Panc1 (cell line): ENCODE data around the gene SCARB2. TPM values are rescaled to one million over a fixed set of nuclear protein-coding genes. Genes with fewer than 3 reads are reported as not detected.

ENCODE experiments used
- ATAC-seq: fragments of 200-7000 bp; cut with Tn5 transposase; 2 replicates; pipeline ENCODE4 v1.9.1; 2020; ENCODE audit warnings: mild to moderate bottlenecking, moderate library complexity
- BruUV-seq: library from RNA; stranded (reverse); fragments of 400-500 nt; replicated peaks from 2 replicates; lab custom pipeline; 2021; lab: Mats Ljungman, UMichigan
- CTCF ChIA-PET: fragments of 300-600 bp; sonication (Branson Sonifier 250); formaldehyde crosslinking; loops from one replicate; lab custom pipeline; 2022; ENCODE audit warnings: antibody characterized with exemption; lab: Charles Lee
- POLR2A ChIA-PET: fragments of 300-600 bp; sonication (Branson Sonifier 250); formaldehyde crosslinking; loops from one replicate; lab custom pipeline; 2022; ENCODE audit warnings: antibody characterized with exemption; lab: Charles Lee
- DNase-seq: peaks from one replicate; pipeline ENCODE4 v3.0.0-alpha.2; 2010; ENCODE audit warnings: low read depth, low spot score
- H3K27ac ChIP-seq: 2 replicates; pipeline ENCODE4 v1.5.1; 2011; ENCODE audit warnings: mild to moderate bottlenecking, low read length, inconsistent platforms
- H3K27me3 ChIP-seq: fragments of 200-500 bp; sonication (Bioruptor generic); 2 replicates; pipeline ENCODE4 v1.6.0; 2014; ENCODE audit warnings: low read length, inconsistent platforms; ENCODE audit not compliant: control insufficient read depth, insufficient read depth
- H3K36me3 ChIP-seq: fragments of 200-500 bp; sonication (Bioruptor generic); 2 replicates; pipeline ENCODE4 v1.5.1; 2014; ENCODE audit warnings: inconsistent platforms, mild to moderate bottlenecking, low read length, moderate library complexity; ENCODE audit not compliant: control insufficient read depth, insufficient read depth
- H3K4me1 ChIP-seq: 2 replicates; pipeline ENCODE4 v1.5.1; 2011; ENCODE audit warnings: inconsistent platforms, mild to moderate bottlenecking, low read length, moderate library complexity; ENCODE audit not compliant: control insufficient read depth, insufficient read depth
- H3K4me3 ChIP-seq, 2 experiments: 2 replicates each; pipeline ENCODE4 v1.5.1; 2011 to 2012; ENCODE audit warnings: low read depth in 2 of 2, low read length in 2 of 2, mild to moderate bottlenecking in 2 of 2, inconsistent platforms in 1 of 2, moderate library complexity in 1 of 2
- H3K9me3 ChIP-seq: fragments of 200-500 bp; sonication (Bioruptor generic); 2 replicates; pipeline ENCODE4 v1.5.1; 2014; ENCODE audit warnings: low read depth, mild to moderate bottlenecking, inconsistent platforms, low read length, moderate library complexity; ENCODE audit not compliant: control insufficient read depth, insufficient read depth
- POLR2AphosphoS5 ChIP-seq: IDR thresholded peaks from 2 replicates; pipeline ENCODE4 v1.6.1; 2012; ENCODE audit warnings: mild to moderate bottlenecking, low read depth, low read length, moderate library complexity
- SIN3A ChIP-seq: IDR thresholded peaks from 2 replicates; pipeline ENCODE4 v1.6.1; 2012; ENCODE audit warnings: low read depth, mild to moderate bottlenecking, low read length, moderate library complexity, borderline replicate concordance; ENCODE audit not compliant: insufficient read depth
- TCF7L2 ChIP-seq: IDR thresholded peaks from 2 replicates; pipeline ENCODE4 v1.6.1; 2011; ENCODE audit warnings: mild to moderate bottlenecking, low read depth, low read length, inconsistent platforms
- in situ Hi-C: cut with HindIII; loops from 2 replicates; pipeline ENCODE4 v1.10.0; 2016; ENCODE audit warnings: low sequenced_read_pairs, low pct_unique_long_range_greater_than_20kb
- intact Hi-C: fragments of 100-400 bp; cut with micrococcal nuclease; formaldehyde crosslinking; loops from one replicate; pipeline ENCODE4 v1.10.0; 2022; ENCODE audit not compliant: unreplicated experiment
- total RNA-seq: library from RNA; stranded (reverse); gene quantifications from one replicate; pipeline ENCODE4 v1.2.1, GENCODE V29; 2021; ENCODE audit not compliant: unreplicated experiment
- TF ChIP-seq, protein P1 (sequence below), 2 experiments: IDR thresholded peaks; 2 replicates each; pipeline ENCODE4 v1.6.1; 2011 to 2012; ENCODE audit warnings: low read depth in 2 of 2, control low read depth in 1 of 2, low read length in 1 of 2, mild to moderate bottlenecking in 1 of 2, moderate library complexity in 1 of 2; ENCODE audit not compliant: insufficient read depth in 1 of 2
- TF ChIP-seq, protein P2 (sequence below): fragments of 450-650 bp; IDR thresholded peaks from 2 replicates; pipeline ENCODE4 v1.5.1; 2017; ENCODE audit warnings: mild to moderate bottlenecking

SCARB2 gene
- total RNA-seq, 1 experiment from 2014 or later, result 59.4 TPM

DNA sequence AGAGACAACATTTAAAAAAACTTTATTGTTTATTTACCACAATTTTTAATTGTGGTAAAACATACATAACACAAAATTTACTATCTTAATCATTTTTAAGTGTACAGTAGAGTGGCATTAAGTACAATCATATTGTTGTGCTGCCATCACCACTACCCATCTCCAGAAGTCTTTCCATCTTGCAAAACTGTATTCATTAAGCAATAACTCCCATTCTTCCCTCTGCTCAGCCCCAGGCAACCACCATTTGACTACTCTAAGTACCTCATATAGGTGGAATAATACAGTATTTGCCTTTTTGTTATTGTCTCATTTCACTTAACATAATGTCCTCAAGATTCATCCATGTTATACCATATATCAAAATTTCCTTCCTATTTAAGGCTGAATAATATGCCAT lies 25.1 kb upstream of the SCARB2 start:
- Histone ChIP-seq H3K27me3 (no peaks in the 10 kb centered on the region), H3K4me1 (no peaks in the 10 kb centered on the region; the same call in 1 of the 2 replicates), H3K9me3 (peaks cover 5% of the 10 kb centered on the region; the same call in 1 of the 2 replicates), H3K36me3 (no peaks in the 10 kb centered on the region; the same call in 1 of the 2 replicates), H3K4me3 (no peak overlapping the region), H3K27ac (no peak overlapping the region)
- ATAC-seq (no peak), DNase-seq (no peak)
- in situ Hi-C loops (no loop called here), intact Hi-C loops (no loop called here)
- no peak for TF ChIP-seq TCF7L2
- no peak for TF ChIP-seq POLR2AphosphoS5
- TF ChIP-seq, protein P1, sequence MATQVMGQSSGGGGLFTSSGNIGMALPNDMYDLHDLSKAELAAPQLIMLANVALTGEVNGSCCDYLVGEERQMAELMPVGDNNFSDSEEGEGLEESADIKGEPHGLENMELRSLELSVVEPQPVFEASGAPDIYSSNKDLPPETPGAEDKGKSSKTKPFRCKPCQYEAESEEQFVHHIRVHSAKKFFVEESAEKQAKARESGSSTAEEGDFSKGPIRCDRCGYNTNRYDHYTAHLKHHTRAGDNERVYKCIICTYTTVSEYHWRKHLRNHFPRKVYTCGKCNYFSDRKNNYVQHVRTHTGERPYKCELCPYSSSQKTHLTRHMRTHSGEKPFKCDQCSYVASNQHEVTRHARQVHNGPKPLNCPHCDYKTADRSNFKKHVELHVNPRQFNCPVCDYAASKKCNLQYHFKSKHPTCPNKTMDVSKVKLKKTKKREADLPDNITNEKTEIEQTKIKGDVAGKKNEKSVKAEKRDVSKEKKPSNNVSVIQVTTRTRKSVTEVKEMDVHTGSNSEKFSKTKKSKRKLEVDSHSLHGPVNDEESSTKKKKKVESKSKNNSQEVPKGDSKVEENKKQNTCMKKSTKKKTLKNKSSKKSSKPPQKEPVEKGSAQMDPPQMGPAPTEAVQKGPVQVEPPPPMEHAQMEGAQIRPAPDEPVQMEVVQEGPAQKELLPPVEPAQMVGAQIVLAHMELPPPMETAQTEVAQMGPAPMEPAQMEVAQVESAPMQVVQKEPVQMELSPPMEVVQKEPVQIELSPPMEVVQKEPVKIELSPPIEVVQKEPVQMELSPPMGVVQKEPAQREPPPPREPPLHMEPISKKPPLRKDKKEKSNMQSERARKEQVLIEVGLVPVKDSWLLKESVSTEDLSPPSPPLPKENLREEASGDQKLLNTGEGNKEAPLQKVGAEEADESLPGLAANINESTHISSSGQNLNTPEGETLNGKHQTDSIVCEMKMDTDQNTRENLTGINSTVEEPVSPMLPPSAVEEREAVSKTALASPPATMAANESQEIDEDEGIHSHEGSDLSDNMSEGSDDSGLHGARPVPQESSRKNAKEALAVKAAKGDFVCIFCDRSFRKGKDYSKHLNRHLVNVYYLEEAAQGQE (IDR thresholded peaks at IDR 0.05; ENCODE audit: insufficient read depth in 1 of 2, low read depth in 2 of 2, low read length in 1 of 2), result no peak
- TF ChIP-seq, protein P2, sequence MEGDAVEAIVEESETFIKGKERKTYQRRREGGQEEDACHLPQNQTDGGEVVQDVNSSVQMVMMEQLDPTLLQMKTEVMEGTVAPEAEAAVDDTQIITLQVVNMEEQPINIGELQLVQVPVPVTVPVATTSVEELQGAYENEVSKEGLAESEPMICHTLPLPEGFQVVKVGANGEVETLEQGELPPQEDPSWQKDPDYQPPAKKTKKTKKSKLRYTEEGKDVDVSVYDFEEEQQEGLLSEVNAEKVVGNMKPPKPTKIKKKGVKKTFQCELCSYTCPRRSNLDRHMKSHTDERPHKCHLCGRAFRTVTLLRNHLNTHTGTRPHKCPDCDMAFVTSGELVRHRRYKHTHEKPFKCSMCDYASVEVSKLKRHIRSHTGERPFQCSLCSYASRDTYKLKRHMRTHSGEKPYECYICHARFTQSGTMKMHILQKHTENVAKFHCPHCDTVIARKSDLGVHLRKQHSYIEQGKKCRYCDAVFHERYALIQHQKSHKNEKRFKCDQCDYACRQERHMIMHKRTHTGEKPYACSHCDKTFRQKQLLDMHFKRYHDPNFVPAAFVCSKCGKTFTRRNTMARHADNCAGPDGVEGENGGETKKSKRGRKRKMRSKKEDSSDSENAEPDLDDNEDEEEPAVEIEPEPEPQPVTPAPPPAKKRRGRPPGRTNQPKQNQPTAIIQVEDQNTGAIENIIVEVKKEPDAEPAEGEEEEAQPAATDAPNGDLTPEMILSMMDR, result no peak
- TF ChIP-seq SIN3A, result no peak
- POLR2A ChIA-PET, result no interaction called here
- no TSS peak for BruUV-seq
- CTCF ChIA-PET, result no interaction called here

DNA sequence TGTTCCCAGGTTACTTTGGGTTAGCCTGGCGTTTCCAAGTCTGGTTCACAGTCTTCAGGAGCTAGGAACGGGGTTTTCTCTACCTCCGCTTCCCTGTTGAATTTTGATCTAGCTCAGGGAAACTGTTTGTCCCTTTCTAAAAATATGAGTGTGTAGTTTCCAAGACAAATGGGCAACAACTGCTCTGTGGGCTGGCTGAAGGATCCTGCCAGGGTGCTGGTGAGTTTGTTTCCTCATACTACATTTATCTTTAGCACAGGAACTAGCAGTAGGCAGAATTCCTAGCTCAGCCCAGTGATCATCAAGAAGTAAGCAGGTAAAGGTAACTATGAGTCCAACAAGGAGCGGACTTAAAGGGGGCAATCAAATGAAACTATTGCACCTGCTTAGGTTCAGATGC lies 24.6 kb upstream of the SCARB2 start:
- H3K27ac ChIP-seq, result no peak overlapping the region
- H3K4me3 ChIP-seq, result no peak overlapping the region
- H3K27me3 ChIP-seq, result no peaks in the 10 kb centered on the region
- intact Hi-C loops (no loop called here), in situ Hi-C loops (no loop called here)
- CTCF ChIA-PET, result no interaction called here
- ATAC-seq (no peak), DNase-seq (no peak)
- no peaks in the 10 kb centered on the region; the same call in 1 of the 2 replicates for H3K36me3 ChIP-seq
- H3K9me3 ChIP-seq, result peaks cover 5% of the 10 kb centered on the region; the same call in 1 of the 2 replicates
- BruUV-seq, result no TSS peak
- H3K4me1 ChIP-seq, result no peaks in the 10 kb centered on the region; the same call in 1 of the 2 replicates
- POLR2A ChIA-PET, result no interaction called here
- no peak for TF ChIP-seq TCF7L2
- TF ChIP-seq SIN3A, result no peak
- TF ChIP-seq, protein P1 (IDR thresholded peaks at IDR 0.05; ENCODE audit: insufficient read depth in 1 of 2, low read depth in 2 of 2, low read length in 1 of 2), result no peak
- TF ChIP-seq POLR2AphosphoS5, result no peak
